Pancreas (tissue), 10 donors: ENCODE results near the gene PARVG. TPM values are rescaled to one million over a fixed set of nuclear protein-coding genes. Genes with fewer than 3 reads are reported as not detected.

Source experiments
- ATAC-seq, 4 donors: fragments of 200-7000 bp; cut with Tn5 transposase; one replicate each; pipeline versions ENCODE4 v1.8.0 to v1.9.1; 2020; ENCODE audit warnings: mild to moderate bottlenecking in 4 of 4, moderate library complexity in 4 of 4
- DNase-seq, 6 donors: peaks; one replicate each; pipeline ENCODE4 v3.0.0-alpha.2; 2020
- FAIRE-seq: peaks from 2 replicates; lab custom pipeline; 2012; peaks lifted over from hg19 to GRCh38; lab: Jason Lieb, UNC
- H3K27ac ChIP-seq, 4 donors: fragments of 200-600 bp; sonication (generic); 1 replicate in 3 of 4; 2 replicates in 1 of 4; pipeline versions ENCODE4 v1.5.0 to v1.8.0; 2020
- H3K27me3 ChIP-seq, 4 donors: fragments of 200-600 bp; one replicate each; pipeline ENCODE4 v1.8.0; 2021
- H3K36me3 ChIP-seq, 3 donors: fragments of 200-600 bp; sonication (generic) in 1 of 3; one replicate each; pipeline versions ENCODE4 v1.5.0 to v1.8.0; 2020 to 2021
- H3K4me1 ChIP-seq, 3 donors: fragments of 200-600 bp; one replicate each; pipeline ENCODE4 v1.8.0; 2021
- H3K4me3 ChIP-seq, 4 donors: fragments of 200-600 bp; sonication (generic) in 2 of 4; one replicate each; pipeline versions ENCODE4 v1.5.0 to v1.8.0; 2020 to 2021
- H3K9me3 ChIP-seq, 4 donors: fragments of 200-600 bp; one replicate each; pipeline ENCODE4 v1.8.0; 2021
- whole genome bisulfite sequencing, 2 donors: extraction: QIAGEN DNeasy Blood & Tissue Kit; methylation state at CpG; one replicate each; pipeline ENCODE4 v1.1.7; 2013; 5-methylcytosine and 5-hydroxymethylcytosine counted together
- intact Hi-C, 3 donors: fragments of 100-400 bp; cut with DNase I; formaldehyde crosslinking; loops; one replicate each; pipeline versions ENCODE4 v1.11.1 to v1.14.2; 2022
- polyA plus RNA-seq, 2 donors: library from polyadenylated mRNA; stranded (reverse); fragments of 200-250 nt; gene quantifications; one replicate each; pipeline ENCODE4 v1.2.3, GENCODE V29; 2013
- total RNA-seq, 6 donors: library from RNA; stranded (reverse); fragmentation: NEBNext Ultra II Directional in 4 of 6; extraction: Animal tissue kit (Norgen Biotek cat#: 25700) in 4 of 6; gene quantifications; one replicate each; pipeline versions ENCODE4 v1.2.1 to v1.2.4, GENCODE V29; 2021 to 2023
- TF ChIP-seq, protein P1 (sequence below), 4 donors: fragments of 200-600 bp; sonication (generic) in 3 of 4; IDR thresholded peaks; one replicate each; pipeline versions ENCODE4 v1.5.0 to v1.8.0; 2021; ENCODE audit warnings: antibody characterized with exemption in 4 of 4
- donor health status: healthy with polysubstance abuse.
- donor health status: DM: no; HTN: no; CAD: no; lungs with moderate emphysema.
- donor health status: DM: no; HTN: no; CAD: no.
- donor health status: control.
- donor health status: control.
- donor health status: Bipolar disorder and iron deficiency.
- donor health status: DM: yes; HTN: yes; CAD: no.
- donor health status: DM: no; HTN: no; CAD: no.
- donor health status: DM: no; HTN: no; CAD: no.
- donor health status: DM: yes; HTN: yes; CAD: no.

Gene PARVG
- total and polyA plus RNA-seq, 8 donors, result 1.1 to 17.0 (median 3.2) TPM

DNA sequence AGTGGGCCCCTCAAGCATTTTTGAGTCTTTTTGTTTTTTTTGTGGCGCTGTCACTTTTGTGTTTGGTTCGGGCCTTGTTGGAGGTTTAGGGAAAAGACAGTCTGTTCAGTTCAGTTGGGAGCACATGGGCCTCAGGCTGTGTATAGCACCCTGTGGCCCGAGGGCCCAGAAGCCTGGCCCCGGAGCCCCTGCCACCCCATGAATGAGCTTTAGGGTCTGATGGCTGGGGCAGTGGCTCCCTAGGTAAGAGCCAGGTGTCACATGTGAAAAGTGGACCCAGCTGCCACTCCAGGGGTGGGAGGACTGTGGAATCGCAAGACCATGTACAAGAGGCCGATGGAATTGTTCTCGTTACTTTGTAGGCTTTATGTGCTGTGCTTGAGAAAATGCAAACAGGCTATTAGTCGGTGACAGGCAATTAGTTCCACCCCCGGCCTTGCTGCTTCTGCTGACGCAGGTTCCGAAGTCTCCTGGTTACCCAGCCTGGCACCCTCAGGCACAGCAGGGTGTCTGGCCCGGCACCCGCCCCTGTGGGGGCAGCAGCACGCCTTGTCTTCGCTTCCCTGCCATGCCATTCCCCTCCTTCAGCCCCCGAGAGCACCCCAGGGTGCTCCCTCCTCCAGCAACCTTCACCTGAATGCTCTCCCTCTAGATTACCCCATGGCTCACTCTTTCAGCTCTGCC is 38.2 kb upstream of the PARVG start:
- FAIRE-seq (no peak), DNase-seq (peak in 1 of 6 donors; percentile 9)
- H3K27ac ChIP-seq, result no peak overlapping the region

DNA sequence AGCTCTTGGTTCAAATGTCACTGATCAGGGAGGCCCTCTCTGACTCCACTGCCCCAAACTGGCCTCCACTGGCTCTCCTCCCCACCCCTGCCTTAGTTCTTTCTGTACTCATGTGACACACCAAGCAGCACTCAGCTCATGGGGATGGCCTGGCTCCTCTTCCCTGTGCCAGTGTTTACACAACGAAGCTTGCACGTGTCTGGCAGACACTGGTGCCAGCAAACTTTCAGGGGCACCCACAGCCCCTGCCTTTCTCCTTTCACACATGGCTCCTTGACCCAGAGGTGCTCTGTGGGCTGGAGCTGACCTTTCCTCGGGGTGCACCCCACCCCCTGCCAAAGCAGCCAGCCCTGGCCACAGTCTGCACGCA is 37.6 kb upstream of the PARVG start:
- intact Hi-C loops, result no loop called here
- H3K4me1 ChIP-seq, result no peaks in the 10 kb centered on the region
- no peaks in the 10 kb centered on the region for H3K9me3 ChIP-seq
- TF ChIP-seq, protein P1, sequence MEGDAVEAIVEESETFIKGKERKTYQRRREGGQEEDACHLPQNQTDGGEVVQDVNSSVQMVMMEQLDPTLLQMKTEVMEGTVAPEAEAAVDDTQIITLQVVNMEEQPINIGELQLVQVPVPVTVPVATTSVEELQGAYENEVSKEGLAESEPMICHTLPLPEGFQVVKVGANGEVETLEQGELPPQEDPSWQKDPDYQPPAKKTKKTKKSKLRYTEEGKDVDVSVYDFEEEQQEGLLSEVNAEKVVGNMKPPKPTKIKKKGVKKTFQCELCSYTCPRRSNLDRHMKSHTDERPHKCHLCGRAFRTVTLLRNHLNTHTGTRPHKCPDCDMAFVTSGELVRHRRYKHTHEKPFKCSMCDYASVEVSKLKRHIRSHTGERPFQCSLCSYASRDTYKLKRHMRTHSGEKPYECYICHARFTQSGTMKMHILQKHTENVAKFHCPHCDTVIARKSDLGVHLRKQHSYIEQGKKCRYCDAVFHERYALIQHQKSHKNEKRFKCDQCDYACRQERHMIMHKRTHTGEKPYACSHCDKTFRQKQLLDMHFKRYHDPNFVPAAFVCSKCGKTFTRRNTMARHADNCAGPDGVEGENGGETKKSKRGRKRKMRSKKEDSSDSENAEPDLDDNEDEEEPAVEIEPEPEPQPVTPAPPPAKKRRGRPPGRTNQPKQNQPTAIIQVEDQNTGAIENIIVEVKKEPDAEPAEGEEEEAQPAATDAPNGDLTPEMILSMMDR (IDR thresholded peaks at IDR 0.05), result no peak
- H3K36me3 ChIP-seq, result no peaks in the 10 kb centered on the region
- 43 to 59% methylated on average over 4 of the region's 4 CpGs for WGBS, 2 donors
- H3K27ac ChIP-seq, result no peak overlapping the region
- DNase-seq (no peak), FAIRE-seq (no peak), ATAC-seq (peak in 3 of 4 donors; percentile 15 to 50 (median 48))
- no peak overlapping the region for H3K4me3 ChIP-seq
- no peaks in the 10 kb centered on the region for H3K27me3 ChIP-seq

More for the DNA sequence above, 38.2 kb upstream of the PARVG start:
- no peak overlapping the region for H3K4me3 ChIP-seq
- TF ChIP-seq, protein P1 (IDR thresholded peaks at IDR 0.05), result no peak
- peak in 3 of 4 donors; percentile 39 to 80 (median 71) for ATAC-seq
- H3K36me3 ChIP-seq, result no peaks in the 10 kb centered on the region
- no peaks in the 10 kb centered on the region for H3K4me1 ChIP-seq
- H3K27me3 ChIP-seq, result no peaks in the 10 kb centered on the region
- WGBS, 2 donors, result 80 to 82% methylated on average over 16 of the region's 16 CpGs
- no peaks in the 10 kb centered on the region for H3K9me3 ChIP-seq
- intact Hi-C loops, result no loop called here

- Histone ChIP-seq H3K36me3 (no peaks in the 10 kb centered on the region), H3K4me1 (no peaks in the 10 kb centered on the region), H3K27ac (no peak overlapping the region), H3K4me3 (no peak overlapping the region), H3K27me3 (no peaks in the 10 kb centered on the region), H3K9me3 (no peaks in the 10 kb centered on the region)
- 58 to 72% methylated on average over 9 of the region's 9 CpGs for WGBS, 2 donors
- ATAC-seq, result no peak
- no peak for FAIRE-seq
- TF ChIP-seq, protein P1 (IDR thresholded peaks at IDR 0.05), result no peak
- intact Hi-C loops, result no loop called here
- no peak for DNase-seq
Measured at GRCh38 chr22:44143579-44143978, 37.1 kb upstream of the PARVG start.

DNA sequence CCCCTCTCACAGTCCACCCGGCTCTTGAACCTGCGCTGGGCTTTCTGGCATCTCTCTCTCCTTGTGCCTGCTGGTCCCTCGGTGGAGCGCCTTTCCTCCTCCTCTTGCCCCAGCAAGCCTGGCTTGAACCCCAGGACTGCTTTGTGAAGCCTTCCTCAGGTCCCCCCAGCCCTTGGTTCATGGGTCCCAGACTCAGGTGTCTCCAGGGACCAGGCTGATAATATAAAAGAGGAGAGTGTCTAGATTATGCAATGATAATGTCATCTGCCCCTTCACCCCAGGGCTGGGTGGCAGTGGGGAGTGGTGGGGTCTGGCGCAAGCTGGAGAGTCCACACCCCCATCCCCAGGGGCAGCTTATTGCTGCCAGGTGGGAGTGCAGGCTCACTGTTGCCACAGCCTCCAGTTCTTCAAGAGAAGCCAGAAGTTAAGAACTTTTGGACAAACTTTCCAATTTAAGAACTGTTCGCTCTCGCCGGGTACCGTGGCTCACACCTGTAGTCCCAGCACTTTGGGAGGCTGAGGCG is 36.6 kb upstream of the PARVG start:
- DNase-seq (peak in 1 of 6 donors; percentile 2), ATAC-seq (no peak), FAIRE-seq (no peak)
- WGBS, 2 donors, result 82 to 94% methylated on average over 10 of the region's 10 CpGs
- Histone ChIP-seq H3K36me3 (no peaks in the 10 kb centered on the region), H3K4me3 (no peak overlapping the region), H3K27me3 (no peaks in the 10 kb centered on the region), H3K27ac (no peak overlapping the region), H3K4me1 (no peaks in the 10 kb centered on the region), H3K9me3 (no peaks in the 10 kb centered on the region)
- TF ChIP-seq, protein P1 (IDR thresholded peaks at IDR 0.05), result no peak
- intact Hi-C loops, result no loop called here

DNA sequence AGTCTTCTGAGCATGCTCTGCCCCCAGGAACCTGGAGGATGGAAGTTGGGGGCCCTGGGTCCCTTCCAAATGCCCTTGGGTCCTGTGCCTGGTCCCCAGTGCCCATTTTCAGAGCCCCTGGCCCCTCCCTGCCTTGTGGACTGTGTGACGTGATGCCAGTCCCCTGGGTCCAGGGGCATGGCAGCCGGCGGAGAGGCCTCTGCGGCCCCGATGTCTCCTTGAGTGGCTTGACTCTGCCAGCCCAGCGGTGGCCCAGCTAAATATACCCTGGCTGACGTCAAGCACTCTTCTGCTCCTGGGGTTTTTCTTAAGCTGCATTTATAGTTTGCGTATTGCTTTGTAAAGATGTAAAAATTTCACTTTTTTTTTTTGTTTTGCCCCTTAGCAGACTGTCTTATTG is 35.2 kb upstream of the PARVG start:
- no peaks in the 10 kb centered on the region for H3K36me3 ChIP-seq
- H3K4me1 ChIP-seq, result no peaks in the 10 kb centered on the region
- FAIRE-seq (no peak), DNase-seq (peak in 1 of 6 donors; percentile 33), ATAC-seq (peak in 2 of 4 donors; percentile 18 to 41)
- no peaks in the 10 kb centered on the region for H3K9me3 ChIP-seq
- H3K27ac ChIP-seq, result no peak overlapping the region
- 84 to 87% methylated on average over 8 of the region's 8 CpGs for WGBS, 2 donors
- no peaks in the 10 kb centered on the region for H3K27me3 ChIP-seq
- TF ChIP-seq, protein P1 (IDR thresholded peaks at IDR 0.05), result no peak
- no peak overlapping the region for H3K4me3 ChIP-seq
- intact Hi-C loops, result no loop called here
